Measurements from ENCODE around the gene CHAF1A.

The CHAF1A gene

DNA sequence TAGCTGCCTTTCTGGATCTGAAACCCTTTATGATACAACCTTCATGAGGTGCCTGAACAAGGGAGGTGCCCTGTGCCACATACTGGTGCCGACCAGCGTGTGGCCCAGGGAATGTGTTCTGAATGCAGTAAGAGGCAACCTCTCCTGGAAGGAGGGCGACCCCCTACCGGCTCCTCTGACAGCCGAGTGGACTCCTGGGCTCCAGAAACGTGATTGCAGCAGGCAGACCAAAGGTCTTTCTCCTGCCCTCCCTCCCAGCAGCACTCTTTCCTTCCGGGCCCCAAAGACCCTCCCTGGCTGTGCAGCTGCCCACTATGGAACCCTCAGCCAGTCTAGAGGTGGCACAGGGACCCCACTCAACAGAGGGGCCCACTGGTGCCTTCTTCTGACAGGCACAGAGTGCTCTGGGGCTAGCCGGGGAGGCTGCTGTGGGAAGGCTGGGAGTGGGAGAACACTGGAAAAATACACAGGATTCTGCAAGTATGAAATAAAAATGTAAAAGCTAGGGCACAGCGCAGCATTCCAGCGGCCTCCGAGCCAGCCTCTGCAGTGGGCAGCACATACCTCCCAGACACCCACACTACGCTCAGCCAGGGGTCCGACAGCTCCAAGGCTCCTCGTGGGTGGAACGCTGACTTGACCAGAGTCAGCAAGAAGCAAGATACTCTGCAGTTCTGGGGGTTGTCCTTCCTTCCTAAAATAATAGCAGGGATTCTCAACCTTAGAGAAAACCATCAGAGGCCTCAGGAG is 17.0 kb upstream of the CHAF1A start:
- no peak for DNase-seq

GRCh38 chr19:4386041-4386782 is 16.2 kb upstream of the CHAF1A start:
- no peak for DNase-seq

DNA sequence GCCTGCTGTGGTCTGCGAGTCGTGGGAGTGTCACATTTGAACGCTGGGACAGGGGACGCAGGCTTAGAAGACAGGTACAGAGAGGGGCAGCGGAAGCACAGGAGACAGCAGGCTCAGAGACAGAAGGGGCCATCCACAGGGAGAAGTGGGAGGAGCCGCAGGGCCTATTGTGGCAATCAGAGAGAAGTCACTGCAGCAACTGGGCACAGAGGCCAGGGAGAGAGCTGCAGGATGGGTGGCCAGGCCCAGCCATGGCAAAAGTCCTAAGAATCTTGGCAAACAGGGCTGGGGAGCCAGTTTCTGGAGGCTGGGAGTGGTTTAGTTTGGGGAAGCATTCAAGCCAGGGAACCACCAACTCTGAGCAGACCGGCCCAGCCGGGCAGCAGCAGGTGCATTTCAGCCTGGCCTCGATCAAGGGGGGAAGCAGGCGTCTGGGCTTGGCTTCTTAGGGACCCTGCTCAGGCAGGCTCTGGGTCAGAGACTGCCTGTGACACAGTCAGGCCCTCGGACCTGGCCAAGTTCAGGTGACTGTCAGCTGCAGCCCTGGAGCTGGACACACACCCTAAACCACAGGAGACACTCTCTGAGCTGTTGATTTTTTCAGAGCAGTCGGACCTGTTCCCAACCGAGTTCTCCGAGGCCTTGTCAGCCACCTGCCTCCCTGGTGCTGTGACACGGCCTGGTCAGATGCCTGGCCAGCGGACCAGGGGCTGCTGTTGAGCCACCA is 13.9 kb upstream of the CHAF1A start:
- no peak for DNase-seq

DNA sequence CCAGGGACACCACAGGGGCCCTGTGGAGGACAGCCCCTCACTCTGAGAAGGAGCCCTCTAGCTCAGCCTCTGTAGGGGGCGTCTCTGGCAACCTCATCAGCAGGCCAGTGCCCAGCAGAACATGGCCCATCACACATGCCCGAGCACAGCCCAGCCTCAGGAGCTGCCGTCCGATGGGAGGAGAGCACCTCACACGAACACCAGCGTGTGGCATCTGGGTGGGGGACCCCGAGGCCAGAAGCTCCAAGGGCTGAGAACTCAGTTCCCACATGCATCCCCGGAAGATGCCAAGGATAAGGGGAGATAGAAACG is 13.4 kb upstream of the CHAF1A start:
- DNase-seq = no peak

GRCh38 chr19:4389511-4390016 is 12.9 kb upstream of the CHAF1A start:
- no peak for DNase-seq

- DNase-seq = no peak
Observed at GRCh38 chr19:4390017-4390566, 12.3 kb upstream of the CHAF1A start.

- DNase-seq = no peak
Observed at GRCh38 chr19:4390567-4391305, 11.7 kb upstream of the CHAF1A start.

DNA sequence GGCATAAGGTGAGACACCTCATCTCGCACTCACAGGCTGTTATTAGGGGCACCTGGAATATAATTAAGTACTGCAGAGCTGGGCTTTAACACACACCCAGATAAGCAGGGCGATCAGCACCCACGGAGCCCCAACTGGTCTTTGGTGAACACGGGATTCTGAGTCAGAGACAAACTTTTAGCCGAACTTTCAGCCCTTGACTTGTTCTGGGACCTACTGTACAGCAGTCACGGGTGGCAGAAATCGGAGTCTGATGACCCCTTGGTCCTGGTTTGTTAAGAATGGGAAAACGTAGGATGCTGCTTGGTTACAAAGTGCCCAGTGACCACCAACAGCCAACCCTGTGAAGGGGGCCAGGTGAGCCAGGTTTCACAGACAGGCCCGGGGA is 11.1 kb upstream of the CHAF1A start:
- DNase-seq = no peak

DNA sequence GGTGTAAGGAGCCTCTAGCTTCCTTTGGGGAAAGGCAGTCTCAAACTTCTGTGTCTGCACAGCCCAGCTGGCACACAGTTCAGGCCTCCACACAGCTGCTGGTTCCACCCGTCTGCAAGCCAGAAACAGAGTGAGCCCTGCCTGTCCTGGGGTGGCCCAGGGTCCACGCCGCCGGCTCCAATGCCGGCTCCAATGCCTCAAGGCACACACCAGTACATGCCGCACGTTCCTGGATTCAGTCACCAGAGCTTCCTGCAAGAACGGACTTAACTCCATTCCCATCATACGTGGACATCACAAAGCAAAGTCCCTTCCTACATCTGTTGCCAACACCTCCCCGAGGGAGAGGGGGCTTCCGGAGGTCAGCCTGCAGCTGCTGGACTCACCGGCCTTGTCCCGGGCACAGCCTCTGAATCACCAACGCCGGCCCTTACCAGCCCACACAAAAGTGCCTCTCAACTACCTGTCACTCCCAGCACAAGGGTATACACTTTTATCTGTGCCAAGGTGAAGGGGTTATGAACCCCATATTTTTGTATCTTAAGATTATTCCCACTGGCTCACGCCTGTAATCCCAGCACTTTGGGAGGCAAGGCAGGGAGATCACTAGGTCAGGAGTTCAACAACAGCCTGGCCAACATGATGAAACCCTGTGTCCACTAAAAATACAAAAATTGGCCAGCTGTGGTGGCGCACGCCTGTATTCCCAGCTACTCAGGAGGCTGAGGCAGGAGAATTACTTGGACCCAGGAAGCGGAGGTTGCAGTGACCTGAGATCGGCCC is 10.5 kb upstream of the CHAF1A start:
- DNase-seq = no peak

DNA sequence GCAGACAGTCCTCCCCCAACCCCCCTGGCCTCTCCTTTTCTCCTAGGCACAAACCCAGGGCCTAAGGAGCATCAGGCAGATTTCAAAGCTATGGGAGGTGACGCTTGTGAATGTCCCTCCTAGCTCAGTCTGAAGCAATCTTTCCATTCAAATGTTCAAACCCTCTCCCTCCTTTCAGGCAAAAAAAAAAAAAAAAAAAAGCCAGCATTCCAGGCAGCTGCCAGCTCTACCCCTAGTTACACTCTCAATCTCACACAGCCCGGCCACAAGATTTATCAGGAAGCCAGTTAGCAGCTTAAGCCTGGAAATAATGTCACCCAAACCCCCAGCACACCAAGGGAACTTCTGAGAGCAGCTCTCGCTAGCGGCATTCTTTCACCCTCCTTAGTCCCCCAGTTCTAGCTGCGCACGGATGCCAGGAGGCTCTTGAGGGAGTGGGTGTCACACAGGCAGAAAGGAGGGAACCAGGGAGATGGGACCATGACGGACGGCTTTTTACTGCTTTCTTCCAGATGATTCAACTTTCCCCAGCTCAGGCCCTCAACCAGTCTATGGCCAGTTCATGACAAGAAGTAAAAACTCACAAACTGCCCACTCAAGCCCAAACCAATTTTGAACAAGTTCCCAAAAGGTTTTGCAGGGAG is 8.4 kb upstream of the CHAF1A start:
- DNase-seq = no peak

DNA sequence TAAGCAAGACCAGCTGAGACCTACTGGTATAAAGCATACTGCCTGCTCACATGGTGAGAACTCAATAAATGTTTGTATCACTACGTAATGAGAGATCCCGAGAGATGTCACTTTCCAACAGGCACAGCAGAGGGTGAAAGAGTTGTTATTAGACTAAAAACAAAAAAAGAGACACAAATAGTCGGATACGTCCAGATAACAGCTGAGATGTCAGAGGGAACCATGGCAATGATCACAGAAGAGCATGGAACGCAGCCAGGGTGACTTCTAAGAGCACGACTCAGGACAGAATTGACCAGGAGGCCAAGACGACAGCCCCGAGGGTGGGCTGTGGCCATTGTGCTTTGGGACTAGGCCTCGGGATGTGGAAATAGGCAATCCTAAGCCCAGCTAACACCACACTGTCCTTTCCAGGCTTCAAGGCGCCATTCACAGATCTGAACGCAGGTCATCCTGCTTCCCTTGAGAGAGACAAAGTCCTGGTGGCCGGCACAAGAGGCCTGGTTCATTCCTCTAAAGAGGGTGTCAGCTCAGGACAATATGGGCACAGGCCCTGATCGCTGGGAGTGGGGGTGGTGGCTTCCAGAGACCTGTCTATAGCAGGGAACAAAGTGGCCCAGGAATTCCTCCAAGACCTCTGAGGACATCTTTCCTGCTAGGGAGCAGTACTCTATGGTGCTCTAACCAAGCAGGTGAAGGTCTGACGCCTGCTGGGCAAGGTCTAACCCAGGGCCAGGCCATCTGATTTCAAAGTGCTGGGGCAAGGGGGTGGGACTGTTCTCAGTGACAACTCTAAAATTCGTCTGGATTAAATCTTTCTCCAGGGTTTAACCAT is 5.3 kb upstream of the CHAF1A start:
- no peak for DNase-seq

GRCh38 chr19:4399812-4400134 is 2.7 kb upstream of the CHAF1A start:
- DNase-seq = peak in 1 of 5 donors; percentile 46

DNA sequence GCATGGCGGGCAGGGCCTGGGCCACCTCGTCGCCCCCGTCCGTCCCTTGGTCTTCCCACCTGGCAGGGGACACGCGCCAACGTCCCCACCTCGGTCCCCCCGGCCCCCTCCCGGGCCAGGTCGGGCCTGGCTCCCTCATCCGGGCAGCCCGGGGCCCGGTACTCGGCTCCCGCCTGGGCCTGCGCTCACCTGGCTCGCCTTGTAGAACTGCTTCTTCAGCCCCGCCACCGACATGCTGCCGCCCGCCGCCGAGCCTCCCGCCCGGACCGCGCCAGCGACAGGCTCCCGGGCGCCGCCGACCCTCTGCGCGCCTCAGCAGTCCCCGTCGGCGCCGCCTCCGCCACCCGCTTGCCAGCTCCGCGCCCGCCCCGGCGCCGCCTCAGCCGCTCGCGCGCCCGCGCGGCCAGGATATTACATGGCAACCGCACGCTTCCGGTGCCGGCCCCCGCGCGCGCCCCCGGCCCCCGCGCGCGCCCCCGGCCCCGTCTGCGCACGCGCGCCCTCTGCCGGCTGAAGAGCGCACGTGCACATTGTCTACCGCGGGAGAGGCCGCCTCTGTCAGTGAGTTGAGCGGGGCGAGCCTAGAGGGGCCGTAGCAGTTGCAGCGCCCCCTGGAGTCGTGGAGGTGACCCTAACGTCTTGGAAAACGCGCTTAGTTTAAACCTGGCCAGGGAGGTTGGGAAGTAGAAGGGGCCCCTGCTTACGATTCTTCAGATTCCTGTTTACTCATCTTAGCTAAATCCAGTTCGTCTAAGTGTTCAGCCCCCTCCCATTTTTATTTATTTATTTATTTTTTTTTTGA is 2.1 kb upstream of the CHAF1A start, which contains the start of gene SH3GL1:
TSS of gene SH3GL1 (minus strand) at position 413 of the 802 bp plus-strand sequence. CDS start at position 234, 179 bp downstream.
- peak; percentile 82 to 92 (median 90) for DNase-seq

- DNase-seq = no peak
Observed at GRCh38 chr19:4401769-4402170, 670 bp upstream of the CHAF1A start.

DNA sequence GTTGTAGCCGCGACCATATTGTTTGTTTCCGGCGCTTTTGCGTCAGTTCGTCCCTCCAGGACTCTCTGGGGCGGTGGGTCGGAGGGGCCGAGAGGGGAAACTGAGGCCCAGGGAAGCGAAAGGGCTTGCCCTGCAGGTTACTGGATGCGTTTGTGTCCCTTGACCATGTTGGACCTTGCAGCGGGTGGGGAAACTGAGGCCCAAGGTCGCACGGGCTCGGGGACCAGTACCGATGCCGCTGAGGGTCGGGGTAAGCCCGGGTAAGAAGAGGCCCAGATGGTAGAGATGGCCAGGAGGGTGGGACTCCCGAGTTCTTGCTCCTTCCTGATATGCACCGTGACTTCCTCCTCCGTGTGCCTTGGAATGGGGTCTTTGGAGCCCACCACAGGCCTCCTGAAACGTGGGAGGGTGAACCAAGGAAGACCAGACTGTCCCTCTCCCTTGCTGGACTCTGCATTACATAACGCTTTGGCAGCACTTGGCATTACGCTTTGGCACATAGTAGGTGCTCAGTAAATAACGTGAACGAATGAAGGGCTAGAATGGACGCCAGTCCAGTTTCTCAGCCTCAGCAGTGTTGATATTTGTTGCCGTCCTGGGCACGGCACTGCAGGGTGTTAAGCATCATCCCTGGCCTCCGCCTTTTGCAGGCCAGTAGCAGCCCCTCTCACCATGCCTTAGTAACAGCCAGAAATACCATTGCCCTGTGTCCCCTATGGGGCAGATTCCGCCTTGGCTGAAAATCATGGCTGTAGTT is 743 bp downstream of the CHAF1A start:
- DNase-seq = no peak

DNA sequence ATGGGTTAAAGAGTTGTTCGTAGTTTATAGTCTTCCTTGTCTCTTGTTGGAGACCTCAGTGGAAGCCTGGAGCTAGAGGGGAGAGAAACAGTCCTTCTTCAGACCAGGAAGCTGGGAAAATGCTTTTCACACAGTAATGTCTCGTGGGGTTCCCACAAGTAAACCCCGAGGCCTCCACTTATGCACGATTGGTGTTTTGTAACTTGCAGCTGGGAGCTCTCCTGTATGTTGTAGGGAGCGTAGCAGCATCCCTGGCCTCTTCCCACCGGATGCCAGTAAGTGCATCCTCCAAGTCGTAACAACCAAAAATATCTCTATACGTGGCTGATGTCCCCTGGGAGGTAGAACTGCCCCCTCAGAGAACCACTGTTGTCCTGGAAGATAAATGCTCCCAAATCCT is 3.5 kb downstream of the CHAF1A start:
- DNase-seq = no peak

DNA sequence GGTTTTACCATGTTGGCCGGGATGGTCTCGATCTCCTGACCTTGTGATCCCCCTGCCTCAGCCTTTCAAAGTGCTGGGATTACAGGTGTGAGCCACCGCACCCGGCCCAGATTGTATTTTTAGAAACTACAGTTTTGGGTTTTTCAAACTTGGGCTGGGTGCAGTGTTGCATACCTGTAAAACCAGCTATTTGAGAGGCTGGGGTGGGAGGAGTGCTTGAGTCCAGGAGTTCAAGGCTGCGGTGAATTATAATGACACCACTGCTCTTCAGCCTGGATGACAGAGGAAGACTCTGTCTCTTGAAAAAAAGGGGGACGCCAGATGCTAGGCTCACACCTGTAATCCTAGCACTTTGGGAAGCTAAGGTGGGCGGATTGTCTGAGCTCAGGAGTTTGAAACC is 4.2 kb downstream of the CHAF1A start:
- no peak for DNase-seq

- no peak for DNase-seq
Observed at GRCh38 chr19:4409123-4409933, 6.9 kb downstream of the CHAF1A start.

Measured in T-helper 1 cell (primary cell).